Natural killer cell (primary cell): ENCODE data around the gene TRPV2. TPM values are rescaled to one million over a fixed set of nuclear protein-coding genes. Genes with fewer than 3 reads are reported as not detected.

Source experiments
- ATAC-seq, 3 donors: fragments of 150-1000 bp in 2 of 3; fragments of 200-7000 bp in 1 of 3; cut with Tn5 transposase; 1 replicate in 1 of 3; 2 replicates in 2 of 3; pipeline ENCODE4 v1.10.0; 2021; ENCODE audit warnings: mild to moderate bottlenecking in 2 of 3, moderate library complexity in 2 of 3
- DNase-seq, 2 donors: peaks; one replicate each; pipeline versions ENCODE4 v3.0.0 to v3.0.0-alpha.2; 2013 to 2021; ENCODE audit warnings: mixed read lengths in 1 of 2
- H3K27ac ChIP-seq: one replicate; pipeline ENCODE4 v1.5.1; 2013; ENCODE audit warnings: mild to moderate bottlenecking, low read length
- H3K27me3 ChIP-seq: one replicate; pipeline ENCODE4 v1.6.1; 2013; ENCODE audit warnings: low read length; ENCODE audit not compliant: control insufficient read depth, insufficient read depth
- H3K36me3 ChIP-seq: one replicate; pipeline ENCODE4 v1.6.1; 2013; ENCODE audit warnings: low read length; ENCODE audit not compliant: control insufficient read depth, insufficient read depth
- H3K4me1 ChIP-seq: one replicate; pipeline ENCODE4 v1.6.1; 2013; ENCODE audit warnings: low read length; ENCODE audit not compliant: control insufficient read depth, insufficient read depth
- H3K4me3 ChIP-seq: one replicate; pipeline ENCODE4 v1.5.1; 2013; ENCODE audit warnings: low read length
- H3K9me3 ChIP-seq: one replicate; pipeline ENCODE4 v1.6.1; 2013; ENCODE audit warnings: low read length; ENCODE audit not compliant: control insufficient read depth, insufficient read depth
- H3K27ac Mint-ChIP-seq, 2 donors: one replicate each; pipeline ENCODE4 v1.8.0; 2022; ENCODE audit warnings: mild to moderate bottlenecking in 2 of 2, mixed read lengths in 2 of 2, moderate library complexity in 1 of 2
- H3K27me3 Mint-ChIP-seq, 2 donors: one replicate each; pipeline ENCODE4 v1.8.0; 2022; ENCODE audit warnings: low read depth in 2 of 2, mixed read lengths in 2 of 2
- H3K36me3 Mint-ChIP-seq: one replicate; pipeline ENCODE4 v1.8.0; 2022; ENCODE audit warnings: mixed read lengths
- H3K4me1 Mint-ChIP-seq, 2 donors: one replicate each; pipeline ENCODE4 v1.8.0; 2022; ENCODE audit warnings: mixed read lengths in 2 of 2
- H3K4me3 Mint-ChIP-seq: one replicate; pipeline ENCODE4 v1.8.0; 2022; ENCODE audit warnings: mild to moderate bottlenecking, moderate library complexity, mixed read lengths
- H3K9me3 Mint-ChIP-seq, 2 donors: one replicate each; pipeline ENCODE4 v1.8.0; 2022; ENCODE audit warnings: mixed read lengths in 2 of 2
- CTCF ChIP-seq: fragments of 200-600 bp; IDR thresholded peaks from one replicate; pipeline ENCODE4 v1.8.0; 2022; ENCODE audit warnings: antibody characterized with exemption
- WGBS: methylation state at CpG from one replicate; pipeline ENCODE4 v1.1.7; 2013; ENCODE audit warnings: missing lambda C conversion rate; ENCODE audit not compliant: insufficient coverage; 5-methylcytosine and 5-hydroxymethylcytosine counted together
- intact Hi-C: fragments of 100-400 bp; cut with micrococcal nuclease; formaldehyde crosslinking; loops from one replicate; pipeline ENCODE4 v1.14.2; 2022
- total RNA-seq, 4 donors: library from RNA; stranded (reverse); fragments of 120-200 nt in 1 of 4; gene quantifications; one replicate each; pipeline versions ENCODE4 v1.2.3 to v1.2.4, GENCODE V29; 2013 to 2022

Gene TRPV2
- total RNA-seq, 3 donors from 2014 or later (not counting 1 experiment from before 2014, with no cell fraction given): 138 to 163 (median 147) TPM

- H3K9me3 ChIP-seq: no peaks in the 10 kb centered on the region
- Mint-ChIP-seq H3K9me3 (no peaks in the 10 kb centered on the region), H3K27me3 (no peaks in the 10 kb centered on the region), H3K36me3 (no peaks in the 10 kb centered on the region), H3K4me1 (peaks cover 2 to 20% of the 10 kb centered on the region in 2 donors), H3K27ac (no peak overlapping the region), H3K4me3 (no peak overlapping the region)
- no peaks in the 10 kb centered on the region for H3K27me3 ChIP-seq
- no peak for TF ChIP-seq CTCF
- DNase-seq (no peak), ATAC-seq (no peak)
- H3K4me3 ChIP-seq: no peak overlapping the region
- peaks cover 68% of the 10 kb centered on the region for H3K36me3 ChIP-seq
- WGBS: 96% methylated on average over 20 of the region's 20 CpGs
- no peak overlapping the region for H3K27ac ChIP-seq
- intact Hi-C loops: no loop called here
- no peaks in the 10 kb centered on the region for H3K4me1 ChIP-seq
Observed at GRCh38 chr17:16425698-16426659, 10.6 kb downstream of the TRPV2 start.

GRCh38 chr17:16427020-16427419 lies 11.6 kb downstream of the TRPV2 start:
- Histone ChIP-seq H3K27me3 (no peaks in the 10 kb centered on the region), H3K9me3 (no peaks in the 10 kb centered on the region), H3K4me3 (no peak overlapping the region), H3K4me1 (no peaks in the 10 kb centered on the region), H3K27ac (no peak overlapping the region), H3K36me3 (peaks cover 68% of the 10 kb centered on the region)
- no peak for TF ChIP-seq CTCF
- H3K36me3 Mint-ChIP-seq: no peaks in the 10 kb centered on the region
- intact Hi-C loops: no loop called here
- no peaks in the 10 kb centered on the region for H3K9me3 Mint-ChIP-seq
- H3K27me3 Mint-ChIP-seq: no peaks in the 10 kb centered on the region
- ATAC-seq (no peak), DNase-seq (no peak)
- H3K27ac Mint-ChIP-seq: no peak overlapping the region
- H3K4me3 Mint-ChIP-seq: no peak overlapping the region
- H3K4me1 Mint-ChIP-seq: peaks cover 0 to 20% of the 10 kb centered on the region in 2 donors
- 100% methylated on average over 3 of the region's 3 CpGs for WGBS

GRCh38 chr17:16428098-16428882 lies 12.9 kb downstream of the TRPV2 start:
- no peaks in the 10 kb centered on the region for H3K9me3 ChIP-seq
- no peaks in the 10 kb centered on the region for H3K27me3 Mint-ChIP-seq
- no peak overlapping the region for H3K27ac ChIP-seq
- ATAC-seq (peak in 2 of 3 donors; percentile 45 to 50), DNase-seq (peak in 1 of 2 donors; percentile 60)
- no peaks in the 10 kb centered on the region for H3K36me3 Mint-ChIP-seq
- no peaks in the 10 kb centered on the region for H3K4me1 ChIP-seq
- 82% methylated on average over 15 of the region's 15 CpGs for WGBS
- H3K36me3 ChIP-seq: peaks cover 63% of the 10 kb centered on the region
- TF ChIP-seq CTCF: no peak
- H3K4me3 Mint-ChIP-seq: no peak overlapping the region
- H3K4me1 Mint-ChIP-seq: peaks cover 0 to 15% of the 10 kb centered on the region in 2 donors
- H3K4me3 ChIP-seq: no peak overlapping the region
- no peaks in the 10 kb centered on the region for H3K27me3 ChIP-seq
- H3K27ac Mint-ChIP-seq: no peak overlapping the region
- intact Hi-C loops: no loop called here
- H3K9me3 Mint-ChIP-seq: no peaks in the 10 kb centered on the region
